Cerebellar cortex (tissue), 1 donor: ENCODE measurements around the gene RNH1.

ENCODE experiments used
- DNase-seq: peaks from one replicate; pipeline ENCODE4 v3.0.0-alpha.2; 2015; ENCODE audit warnings: low spot score

RNH1 gene

GRCh38 chr11:459511-460220, 47.4 kb downstream of the RNH1 start:
- DNase-seq, result no peak

- no peak for DNase-seq
These were observed 49.8 kb downstream of the RNH1 start for GRCh38 chr11:457111-457760.

- no peak for DNase-seq
These were observed 50.5 kb downstream of the RNH1 start for GRCh38 chr11:456533-456932.

- no peak for DNase-seq
These were observed 51.4 kb downstream of the RNH1 start for GRCh38 chr11:455566-456147.

GRCh38 chr11:454801-455565, 52.1 kb downstream of the RNH1 start:
- DNase-seq, result no peak

- DNase-seq, result no peak
These were observed 53.0 kb downstream of the RNH1 start for GRCh38 chr11:454043-454442.

GRCh38 chr11:453564-453963, 53.5 kb downstream of the RNH1 start:
- no peak for DNase-seq

- DNase-seq, result no peak
These were observed 54.0 kb downstream of the RNH1 start for GRCh38 chr11:452916-453527.

- no peak for DNase-seq
These were observed 54.8 kb downstream of the RNH1 start for GRCh38 chr11:452203-452744.

- no peak for DNase-seq
These were observed 55.3 kb downstream of the RNH1 start for GRCh38 chr11:451738-452137.

- DNase-seq, result peak; percentile 54
These were observed 56.1 kb downstream of the RNH1 start for GRCh38 chr11:450809-451451.

- DNase-seq, result peak; percentile 96
These were observed 56.9 kb downstream of the RNH1 start, which contains the start of gene PTDSS2 for GRCh38 chr11:449889-450808. Gene PTDSS2 (plus strand): TSS chr11:450279. CDS start chr11:450456, 177 bp downstream.

- DNase-seq, result peak; percentile 88
These were observed 58.9 kb downstream of the RNH1 start for GRCh38 chr11:447923-448731.

- no peak for DNase-seq
These were observed 60.2 kb downstream of the RNH1 start for GRCh38 chr11:446891-447290.

- DNase-seq, result no peak
These were observed 61.1 kb downstream of the RNH1 start for GRCh38 chr11:445765-446588.
